AG04450 (cell line): ENCODE data around the gene UQCRC1. TPM values are rescaled to one million over a fixed set of nuclear protein-coding genes. Genes with fewer than 3 reads are reported as not detected.
A peak's percentile ranks its signal among the peaks of the same experiment; 100 is the strongest.

Source experiments
- CTCF ChIA-PET: fragments of 300-600, 350-600 bp; formaldehyde crosslinking; extraction: SDS; loops from one replicate; lab custom pipeline; 2022; ENCODE audit warnings: antibody characterized with exemption, inconsistent platforms; lab: Charles Lee
- POLR2A ChIA-PET: fragments of 350-600 bp; formaldehyde crosslinking; extraction: SDS; loops from one replicate; lab custom pipeline; 2021; ENCODE audit warnings: antibody characterized with exemption, inconsistent platforms; lab: Yijun Ruan, JAX
- DNase-seq: peaks from one replicate; pipeline ENCODE4 v3.0.0-alpha.2; 2011; ENCODE audit warnings: low read depth, low spot score
- H3K27ac ChIP-seq: one replicate; pipeline ENCODE4 v1.5.1; 2012; ENCODE audit warnings: low read depth, low read length, control low read depth
- H3K27me3 ChIP-seq: one replicate; pipeline ENCODE4 v1.6.0; 2012; ENCODE audit warnings: low read length; ENCODE audit not compliant: control insufficient read depth, insufficient read depth
- H3K4me3 ChIP-seq: 2 replicates; pipeline ENCODE4 v1.5.1; 2011; ENCODE audit warnings: mild to moderate bottlenecking, low read depth, low read length, control low read depth
- H3K9me3 ChIP-seq: 2 replicates; pipeline ENCODE4 v1.5.1; 2012; ENCODE audit warnings: low read length; ENCODE audit not compliant: control insufficient read depth, insufficient read depth
- polyA plus RNA-seq: library from polyadenylated mRNA; depleted of rRNA; stranded (reverse); fragments of >200 nt; gene quantifications from 2 replicates; pipeline ENCODE4 v1.2.3, GENCODE V29; 2011
- TF ChIP-seq, protein P1 (sequence below): IDR thresholded peaks from 2 replicates; pipeline ENCODE4 v1.5.1; 2011; ENCODE audit warnings: low read depth, low read length, control low read depth, inconsistent platforms

UQCRC1 gene
- polyA plus RNA-seq, 1 experiment = 379 TPM

DNA sequence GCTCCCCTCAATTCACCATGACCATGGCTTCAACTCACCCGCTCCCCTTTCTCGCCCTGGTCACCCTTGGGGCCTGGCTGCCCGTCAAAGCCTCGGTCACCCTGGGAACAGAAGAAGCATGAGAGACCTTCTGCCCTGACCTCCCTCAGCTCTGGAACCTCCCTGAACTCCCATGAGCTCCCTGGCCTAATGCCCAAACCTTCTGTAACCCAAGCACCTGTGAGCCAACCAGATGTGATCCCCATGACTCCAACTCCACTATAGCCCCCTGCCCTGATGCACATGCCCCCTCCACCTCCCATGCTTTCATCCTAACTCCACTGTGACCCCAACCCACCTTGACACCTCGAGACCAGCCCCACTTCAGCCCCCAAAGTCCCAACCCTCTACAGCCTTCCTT is 42.4 kb downstream of the UQCRC1 start:
- CTCF ChIA-PET = interaction anchor here (1.3 to 1.8 kb wide), 2 partner anchors 9 to 131 kb away, joined by 6 to 7 read pairs; no protein-coding TSS in a partner anchor
- Histone ChIP-seq H3K27ac (no peak overlapping the region), H3K9me3 (no peaks in the 10 kb centered on the region), H3K4me3 (no peak overlapping the region), H3K27me3 (no peaks in the 10 kb centered on the region)
- TF ChIP-seq, protein P1, sequence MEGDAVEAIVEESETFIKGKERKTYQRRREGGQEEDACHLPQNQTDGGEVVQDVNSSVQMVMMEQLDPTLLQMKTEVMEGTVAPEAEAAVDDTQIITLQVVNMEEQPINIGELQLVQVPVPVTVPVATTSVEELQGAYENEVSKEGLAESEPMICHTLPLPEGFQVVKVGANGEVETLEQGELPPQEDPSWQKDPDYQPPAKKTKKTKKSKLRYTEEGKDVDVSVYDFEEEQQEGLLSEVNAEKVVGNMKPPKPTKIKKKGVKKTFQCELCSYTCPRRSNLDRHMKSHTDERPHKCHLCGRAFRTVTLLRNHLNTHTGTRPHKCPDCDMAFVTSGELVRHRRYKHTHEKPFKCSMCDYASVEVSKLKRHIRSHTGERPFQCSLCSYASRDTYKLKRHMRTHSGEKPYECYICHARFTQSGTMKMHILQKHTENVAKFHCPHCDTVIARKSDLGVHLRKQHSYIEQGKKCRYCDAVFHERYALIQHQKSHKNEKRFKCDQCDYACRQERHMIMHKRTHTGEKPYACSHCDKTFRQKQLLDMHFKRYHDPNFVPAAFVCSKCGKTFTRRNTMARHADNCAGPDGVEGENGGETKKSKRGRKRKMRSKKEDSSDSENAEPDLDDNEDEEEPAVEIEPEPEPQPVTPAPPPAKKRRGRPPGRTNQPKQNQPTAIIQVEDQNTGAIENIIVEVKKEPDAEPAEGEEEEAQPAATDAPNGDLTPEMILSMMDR = no peak
- no peak for DNase-seq
- POLR2A ChIA-PET = interaction anchor here (1.6 kb wide), 1 partner anchor 21 kb away, joined by 5 read pairs; no protein-coding TSS in a partner anchor

GRCh38 chr3:48566401-48566760 is 43.1 kb downstream of the UQCRC1 start:
- H3K27ac ChIP-seq = peak overlapping the region; percentile 11
- H3K4me3 ChIP-seq = no peak overlapping the region
- CTCF ChIA-PET = interaction anchor here (1.3 to 1.8 kb wide), 2 partner anchors 8 to 130 kb away, joined by 6 to 7 read pairs; no protein-coding TSS in a partner anchor
- POLR2A ChIA-PET = interaction anchor here (1.6 kb wide), 1 partner anchor 22 kb away, joined by 5 read pairs; no protein-coding TSS in a partner anchor
- TF ChIP-seq, protein P1 = no peak
- no peak for DNase-seq
- H3K27me3 ChIP-seq = no peaks in the 10 kb centered on the region
- H3K9me3 ChIP-seq = no peaks in the 10 kb centered on the region

DNA sequence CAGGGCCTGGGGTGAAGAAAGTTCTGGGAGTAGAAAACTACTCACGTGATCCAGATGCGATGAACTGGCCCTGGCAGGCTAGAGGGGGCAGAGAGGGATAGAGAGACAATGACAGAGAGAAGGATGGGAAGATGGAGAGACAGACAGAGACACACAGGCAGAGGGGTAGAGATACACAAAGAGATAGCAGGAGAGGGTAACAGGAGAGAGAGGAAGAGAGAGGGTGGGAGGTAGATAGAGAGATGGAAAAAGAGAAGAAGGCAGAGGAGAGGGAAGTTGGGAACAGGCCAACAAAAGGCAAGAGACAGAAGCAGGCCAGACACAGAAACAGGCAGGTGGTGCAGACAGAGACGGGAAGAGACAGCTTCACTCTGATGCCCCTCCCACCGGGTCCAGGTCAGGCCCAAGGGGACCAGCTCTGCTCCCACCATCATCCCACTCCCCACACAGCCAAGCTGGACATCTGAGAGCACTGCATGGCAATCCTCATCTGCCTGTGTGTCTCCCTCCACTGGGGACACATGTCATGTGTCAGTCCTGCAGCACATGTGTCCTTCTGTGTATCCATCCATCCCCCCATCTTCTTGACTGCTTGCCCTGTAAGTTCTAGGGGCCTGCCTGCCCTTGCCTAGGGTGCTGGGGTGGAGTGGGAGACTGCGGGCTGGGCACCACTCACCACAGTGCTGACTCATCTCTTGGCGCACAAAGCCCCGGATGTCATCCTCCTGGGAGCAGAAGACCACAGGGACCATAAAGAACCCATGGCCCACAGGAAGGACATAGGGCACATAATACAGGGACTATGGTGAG is 43.6 kb downstream of the UQCRC1 start:
- TF ChIP-seq, protein P1 = no peak
- Histone ChIP-seq H3K9me3 (no peaks in the 10 kb centered on the region), H3K4me3 (no peak overlapping the region), H3K27me3 (no peaks in the 10 kb centered on the region), H3K27ac (peak overlapping the region; percentile 11)
- ChIA-PET POLR2A (interaction anchor here (1.6 kb wide), 1 partner anchor 23 kb away, joined by 5 read pairs; no protein-coding TSS in a partner anchor), CTCF (interaction anchor here (1.3 to 1.8 kb wide), 2 partner anchors 8 to 130 kb away, joined by 6 to 7 read pairs; no protein-coding TSS in a partner anchor)
- DNase-seq = no peak

GRCh38 chr3:48565186-48565585 is 44.3 kb downstream of the UQCRC1 start:
- TF ChIP-seq, protein P1 = no peak
- Histone ChIP-seq H3K27me3 (no peaks in the 10 kb centered on the region), H3K4me3 (no peak overlapping the region), H3K27ac (no peak overlapping the region), H3K9me3 (no peaks in the 10 kb centered on the region)
- CTCF ChIA-PET = no interaction called here
- POLR2A ChIA-PET = interaction anchor here (1.6 kb wide), 1 partner anchor 23 kb away, joined by 5 read pairs; no protein-coding TSS in a partner anchor
- DNase-seq = no peak

GRCh38 chr3:48564667-48565066 is 44.8 kb downstream of the UQCRC1 start:
- no peak for DNase-seq
- Histone ChIP-seq H3K27ac (peak overlapping the region; percentile 77), H3K9me3 (no peaks in the 10 kb centered on the region), H3K4me3 (no peak overlapping the region), H3K27me3 (no peaks in the 10 kb centered on the region)
- ChIA-PET CTCF (interaction anchor here (0.8 to 1.0 kb wide), 2 partner anchors 16 to 122 kb away, joined by 3 read pairs; no protein-coding TSS in a partner anchor), POLR2A (interaction anchor here (1.2 kb wide), 1 partner anchor 8 kb away, joined by 4 read pairs; no protein-coding TSS in a partner anchor)
- TF ChIP-seq, protein P1 = no peak
